GM12874 (cell line): ENCODE results near the gene NCR2.

Source experiments
- CTCF ChIP-seq: IDR thresholded peaks from 2 replicates; pipeline ENCODE4 v1.5.1; 2011; ENCODE audit warnings: low read depth, mild to moderate bottlenecking, control low read depth, low read length, moderate library complexity; ENCODE audit not compliant: insufficient read depth

The NCR2 gene

GRCh38 chr6:41318654-41319565 lies 16.5 kb upstream of the NCR2 start:
- peak; percentile 100 for TF ChIP-seq CTCF

- no peak for TF ChIP-seq CTCF
Measured at GRCh38 chr6:41321183-41321582, 14.2 kb upstream of the NCR2 start.

GRCh38 chr6:41325446-41326066 lies 9.9 kb upstream of the NCR2 start:
- no peak for TF ChIP-seq CTCF

- TF ChIP-seq CTCF, result no peak
Measured at GRCh38 chr6:41326092-41326491, 9.3 kb upstream of the NCR2 start.

- TF ChIP-seq CTCF, result no peak
Measured at GRCh38 chr6:41327177-41327576, 8.2 kb upstream of the NCR2 start.

GRCh38 chr6:41331401-41332150 lies 3.8 kb upstream of the NCR2 start:
- no peak for TF ChIP-seq CTCF

- no peak for TF ChIP-seq CTCF
Measured at GRCh38 chr6:41332241-41332640, 3.2 kb upstream of the NCR2 start.
